ENCODE results near the gene MSANTD3. TPM values are rescaled to one million over a fixed set of nuclear protein-coding genes. Genes with fewer than 3 reads are reported as not detected.

Gene MSANTD3
- total and polyA plus RNA-seq, 9 of the 15 experiments (the other 6 are each of a cell fraction or from before 2014, with no cell fraction given), result 9.4 to 28.7 (median 22.3) TPM

DNA sequence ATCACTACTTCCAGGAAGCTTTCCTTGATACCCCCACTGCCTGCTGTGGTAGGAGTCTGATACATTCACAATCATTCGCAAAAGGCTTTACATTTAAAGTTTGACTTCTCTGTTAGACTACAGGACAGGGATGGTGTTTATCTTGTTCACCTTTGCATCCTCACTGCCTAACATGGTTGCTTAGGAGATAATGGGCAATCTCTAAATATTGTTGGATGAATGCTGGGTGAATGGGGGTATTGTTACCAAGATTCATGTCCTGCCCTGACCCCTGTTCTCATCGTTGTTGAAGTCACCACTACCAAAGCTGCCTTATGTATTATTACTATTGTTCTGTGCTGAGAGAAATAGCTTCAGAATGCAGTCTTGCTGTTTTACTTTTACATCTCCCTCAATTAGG is 38.3 kb downstream of the MSANTD3 start:
- POLR2A ChIA-PET, result no interaction called here
- CTCF ChIA-PET (ENCODE audit: low intra/inter-chr PET ratio), result no interaction called here
- TF ChIP-seq, protein P1, sequence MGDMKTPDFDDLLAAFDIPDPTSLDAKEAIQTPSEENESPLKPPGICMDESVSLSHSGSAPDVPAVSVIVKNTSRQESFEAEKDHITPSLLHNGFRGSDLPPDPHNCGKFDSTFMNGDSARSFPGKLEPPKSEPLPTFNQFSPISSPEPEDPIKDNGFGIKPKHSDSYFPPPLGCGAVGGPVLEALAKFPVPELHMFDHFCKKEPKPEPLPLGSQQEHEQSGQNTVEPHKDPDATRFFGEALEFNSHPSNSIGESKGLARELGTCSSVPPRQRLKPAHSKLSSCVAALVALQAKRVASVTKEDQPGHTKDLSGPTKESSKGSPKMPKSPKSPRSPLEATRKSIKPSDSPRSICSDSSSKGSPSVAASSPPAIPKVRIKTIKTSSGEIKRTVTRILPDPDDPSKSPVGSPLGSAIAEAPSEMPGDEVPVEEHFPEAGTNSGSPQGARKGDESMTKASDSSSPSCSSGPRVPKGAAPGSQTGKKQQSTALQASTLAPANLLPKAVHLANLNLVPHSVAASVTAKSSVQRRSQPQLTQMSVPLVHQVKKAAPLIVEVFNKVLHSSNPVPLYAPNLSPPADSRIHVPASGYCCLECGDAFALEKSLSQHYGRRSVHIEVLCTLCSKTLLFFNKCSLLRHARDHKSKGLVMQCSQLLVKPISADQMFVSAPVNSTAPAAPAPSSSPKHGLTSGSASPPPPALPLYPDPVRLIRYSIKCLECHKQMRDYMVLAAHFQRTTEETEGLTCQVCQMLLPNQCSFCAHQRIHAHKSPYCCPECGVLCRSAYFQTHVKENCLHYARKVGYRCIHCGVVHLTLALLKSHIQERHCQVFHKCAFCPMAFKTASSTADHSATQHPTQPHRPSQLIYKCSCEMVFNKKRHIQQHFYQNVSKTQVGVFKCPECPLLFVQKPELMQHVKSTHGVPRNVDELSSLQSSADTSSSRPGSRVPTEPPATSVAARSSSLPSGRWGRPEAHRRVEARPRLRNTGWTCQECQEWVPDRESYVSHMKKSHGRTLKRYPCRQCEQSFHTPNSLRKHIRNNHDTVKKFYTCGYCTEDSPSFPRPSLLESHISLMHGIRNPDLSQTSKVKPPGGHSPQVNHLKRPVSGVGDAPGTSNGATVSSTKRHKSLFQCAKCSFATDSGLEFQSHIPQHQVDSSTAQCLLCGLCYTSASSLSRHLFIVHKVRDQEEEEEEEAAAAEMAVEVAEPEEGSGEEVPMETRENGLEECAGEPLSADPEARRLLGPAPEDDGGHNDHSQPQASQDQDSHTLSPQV (IDR thresholded peaks at IDR 0.05), result no peak
- TF ChIP-seq PTRF (tag; IDR thresholded peaks at IDR 0.05) (no peak), NR0B1 (IDR thresholded peaks at IDR 0.05; ENCODE audit: partially characterized antibody) (no peak), GTF3C2 (IDR thresholded peaks at IDR 0.05; ENCODE audit: borderline replicate concordance, extremely low read depth, insufficient read length) (no peak), CGGBP1 (CRISPR knock-in tag; IDR thresholded peaks at IDR 0.05) (no peak), THRA (IDR thresholded peaks at IDR 0.05) (no peak), ZNF699 (CRISPR knock-in tag; IDR thresholded peaks at IDR 0.05; ENCODE audit: insufficient replicate concordance) (no peak), ZNF124 (CRISPR knock-in tag; IDR thresholded peaks at IDR 0.05) (no peak), HMG20A (CRISPR knock-in tag; conservative IDR thresholded peaks at IDR 0.05) (no peak), L3MBTL2 (IDR thresholded peaks at IDR 0.05) (no peak)

More for the DNA sequence above, 38.3 kb downstream of the MSANTD3 start:
- in situ Hi-C loops (cut with MboI), result no loop called here
- H3K36me3 ChIP-seq (ENCODE audit: control insufficient read depth, insufficient read depth, low read length), result no peaks in the 10 kb centered on the region
- H4K20me1 ChIP-seq (replicated peaks; ENCODE audit: control insufficient read depth, insufficient read depth, low read length), result no peaks in the 10 kb centered on the region; the same call in 1 of the 2 replicates
- H3K4me1 ChIP-seq (replicated peaks in 1 of 2; ENCODE audit: control insufficient read depth in 2 of 2, insufficient read depth in 2 of 2, low read length in 2 of 2), result no peaks in the 10 kb centered on the region
- DNase-seq (ENCODE audit: extremely low read depth in 1 of 4, low spot score in 3 of 4) (no peak), FAIRE-seq (no peak), ATAC-seq (no peak)
- no peaks in the 10 kb centered on the region for H3K9me3 ChIP-seq (replicated peaks; ENCODE audit: control insufficient read depth, insufficient read depth, low read depth, low read length)
- H3K4me2 ChIP-seq (ENCODE audit: insufficient read depth, low read length), result no peak overlapping the region
- WGBS (ENCODE audit: insufficient coverage, low coverage, missing lambda C conversion rate), result 3% methylated on average over 2 of the region's 2 CpGs
- H3K27me3 ChIP-seq (ENCODE audit: control insufficient read depth in 2 of 2, insufficient read depth in 2 of 2, low read length in 2 of 2), result peaks cover 9 to 15% of the 10 kb centered on the region in 2 experiments; a peak in 4 of 5 replicates
- H3K4me3 ChIP-seq, result no peak overlapping the region
- H3K79me2 ChIP-seq (ENCODE audit: control insufficient read depth, insufficient read depth, low read length), result no peaks in the 10 kb centered on the region
- BruUV-seq (replicated peaks), result no TSS peak
- H3K9me1 ChIP-seq (ENCODE audit: control insufficient read depth, insufficient read depth, low read length), result no peaks in the 10 kb centered on the region
- intact Hi-C loops (cut with micrococcal nuclease), result no loop called here
- no peak overlapping the region for H3K9ac ChIP-seq (ENCODE audit: insufficient read depth in 1 of 2, low read depth in 2 of 2, low read length in 2 of 2)
- no peak overlapping the region for H2AFZ ChIP-seq (ENCODE audit: low read depth, low read length)
- no peak overlapping the region for H3K27ac ChIP-seq (ENCODE audit: extremely low read depth, low read depth, low read length)

All from K562 (cell line).